Kidney epithelial cell (primary cell): ENCODE data around the gene CRISP1. TPM values are rescaled to one million over a fixed set of nuclear protein-coding genes. Genes with fewer than 3 reads are reported as not detected.
"Not testable (repeated sequence)": the region's sequence is repeated elsewhere in the genome, so short reads cannot be mapped to it uniquely, and the experiment has no call there.

Source experiments
- DNase-seq: peaks from one replicate; pipeline ENCODE4 v3.0.0-alpha.2; 2010; ENCODE audit warnings: low read depth
- H3K27me3 ChIP-seq: 2 replicates; pipeline ENCODE4 v1.6.0; 2011; ENCODE audit warnings: low read length; ENCODE audit not compliant: control insufficient read depth, insufficient read depth
- H3K36me3 ChIP-seq: 2 replicates; pipeline ENCODE4 v1.5.1; 2011; ENCODE audit warnings: low read length; ENCODE audit not compliant: control insufficient read depth, insufficient read depth
- H3K4me3 ChIP-seq: 2 replicates; pipeline ENCODE4 v1.5.1; 2011; ENCODE audit warnings: low read depth, mild to moderate bottlenecking, control low read depth, low read length
- total RNA-seq: library from RNA; depleted of rRNA; stranded (reverse); fragments of >200 nt; gene quantifications from 2 replicates; pipeline ENCODE4 v1.2.3, GENCODE V29; 2015
- TF ChIP-seq, protein P1 (sequence below): IDR thresholded peaks from 2 replicates; pipeline ENCODE4 v1.5.1; 2011; ENCODE audit warnings: mild to moderate bottlenecking, moderate library complexity, low read length, control low read depth, inconsistent platforms; ENCODE audit not compliant: insufficient read depth, poor library complexity, severe bottlenecking

CRISP1 gene
- total RNA-seq, 1 donor from 2014 or later = not detected

DNA sequence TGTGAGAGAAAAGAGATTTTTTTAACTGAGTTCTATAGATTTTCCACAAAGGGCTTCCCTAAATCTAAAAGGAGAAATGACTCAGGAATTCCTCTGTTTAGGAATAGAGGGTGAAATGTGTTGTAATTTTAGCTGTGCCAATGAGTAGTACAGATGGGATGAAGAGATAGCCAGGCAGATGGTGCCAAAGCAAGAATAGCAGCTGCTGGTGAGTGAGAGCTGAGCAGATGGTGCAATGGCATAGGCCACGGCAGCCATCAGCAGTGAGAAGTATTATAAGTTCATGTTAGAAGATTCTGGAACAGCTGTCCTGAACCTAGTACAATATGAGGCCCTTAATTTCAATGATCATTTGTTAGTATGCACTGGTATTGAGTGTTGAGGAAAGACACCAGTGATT, 40.2 kb upstream of the CRISP1 start:
- DNase-seq = no peak
- H3K4me3 ChIP-seq = no peak overlapping the region
- no peaks in the 10 kb centered on the region for H3K27me3 ChIP-seq
- H3K36me3 ChIP-seq = no peaks in the 10 kb centered on the region
- TF ChIP-seq, protein P1, sequence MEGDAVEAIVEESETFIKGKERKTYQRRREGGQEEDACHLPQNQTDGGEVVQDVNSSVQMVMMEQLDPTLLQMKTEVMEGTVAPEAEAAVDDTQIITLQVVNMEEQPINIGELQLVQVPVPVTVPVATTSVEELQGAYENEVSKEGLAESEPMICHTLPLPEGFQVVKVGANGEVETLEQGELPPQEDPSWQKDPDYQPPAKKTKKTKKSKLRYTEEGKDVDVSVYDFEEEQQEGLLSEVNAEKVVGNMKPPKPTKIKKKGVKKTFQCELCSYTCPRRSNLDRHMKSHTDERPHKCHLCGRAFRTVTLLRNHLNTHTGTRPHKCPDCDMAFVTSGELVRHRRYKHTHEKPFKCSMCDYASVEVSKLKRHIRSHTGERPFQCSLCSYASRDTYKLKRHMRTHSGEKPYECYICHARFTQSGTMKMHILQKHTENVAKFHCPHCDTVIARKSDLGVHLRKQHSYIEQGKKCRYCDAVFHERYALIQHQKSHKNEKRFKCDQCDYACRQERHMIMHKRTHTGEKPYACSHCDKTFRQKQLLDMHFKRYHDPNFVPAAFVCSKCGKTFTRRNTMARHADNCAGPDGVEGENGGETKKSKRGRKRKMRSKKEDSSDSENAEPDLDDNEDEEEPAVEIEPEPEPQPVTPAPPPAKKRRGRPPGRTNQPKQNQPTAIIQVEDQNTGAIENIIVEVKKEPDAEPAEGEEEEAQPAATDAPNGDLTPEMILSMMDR = no peak

DNA sequence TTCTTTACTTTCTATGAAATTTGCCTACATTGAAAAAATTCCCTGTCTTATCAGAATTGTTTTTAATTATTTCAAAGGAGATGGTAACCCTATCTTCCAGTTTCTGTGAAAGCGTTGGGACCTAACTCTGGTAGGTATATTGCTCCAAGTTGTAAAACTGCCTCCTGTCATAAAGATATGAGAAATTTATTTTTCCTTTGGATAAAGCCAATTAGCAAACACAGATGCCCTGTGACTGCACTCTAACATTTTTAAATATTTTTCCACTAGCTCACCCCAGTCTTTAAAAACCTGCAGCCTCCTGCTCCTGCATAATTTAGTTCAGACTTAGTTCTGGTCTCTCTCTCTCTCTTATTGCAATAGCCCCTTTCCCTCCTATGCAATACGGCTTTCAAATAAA, 39.0 kb upstream of the CRISP1 start:
- TF ChIP-seq, protein P1 = no peak
- no peak overlapping the region for H3K4me3 ChIP-seq
- no peak for DNase-seq
- no peaks in the 10 kb centered on the region for H3K27me3 ChIP-seq
- no peaks in the 10 kb centered on the region for H3K36me3 ChIP-seq

DNA sequence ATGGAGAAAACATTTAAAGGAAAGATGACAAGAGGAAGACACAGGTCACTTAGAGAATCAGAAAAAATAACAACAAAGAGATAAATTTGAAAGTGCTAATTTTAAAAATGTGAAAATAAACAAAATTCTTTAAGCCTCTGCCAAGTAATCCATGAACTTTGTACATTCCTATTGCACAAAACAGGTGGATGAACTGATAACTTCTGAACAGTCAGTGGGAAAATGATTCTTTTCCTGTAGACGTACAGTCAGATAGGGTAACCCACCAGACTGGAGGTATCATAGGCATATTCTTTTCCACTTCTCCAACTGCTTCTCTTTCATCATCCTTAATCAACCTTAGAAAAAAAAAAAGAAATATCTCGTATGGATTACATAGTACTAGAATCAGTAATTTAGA, 36.5 kb upstream of the CRISP1 start:
- Histone ChIP-seq H3K4me3 (no peak overlapping the region), H3K27me3 (no peaks in the 10 kb centered on the region), H3K36me3 (no peaks in the 10 kb centered on the region)
- no peak for DNase-seq
- TF ChIP-seq, protein P1 = no peak

DNA sequence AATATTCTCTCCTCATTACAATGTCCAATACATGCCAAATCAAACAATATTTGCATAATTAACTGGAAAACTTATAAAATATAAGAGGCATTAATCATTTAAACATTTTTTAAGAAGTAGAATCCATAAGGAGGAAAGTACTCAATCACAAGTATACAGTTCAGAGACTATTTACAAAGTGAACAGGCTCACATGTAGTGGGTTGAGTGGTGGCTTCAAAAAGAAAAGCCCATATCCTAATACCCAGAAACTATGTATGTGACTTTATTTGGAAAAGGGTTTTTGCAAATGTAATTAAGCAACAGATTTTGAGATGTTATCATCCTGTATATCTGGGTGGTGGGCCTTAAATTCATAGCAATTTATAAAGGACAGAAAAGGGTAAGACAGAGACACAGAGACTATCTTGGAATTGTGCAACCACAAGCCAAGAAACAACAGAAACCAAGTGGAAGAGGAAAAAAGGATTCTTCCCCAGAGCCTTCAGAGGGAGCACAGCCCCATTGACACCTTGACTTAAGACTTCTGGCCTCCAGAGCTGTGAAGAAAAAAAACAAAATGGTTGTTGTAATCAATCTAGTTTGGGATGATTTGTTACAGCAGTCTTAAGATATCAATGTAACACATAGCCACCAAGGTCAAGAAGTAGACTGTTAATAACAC, 32.7 kb upstream of the CRISP1 start:
- Histone ChIP-seq H3K4me3 (no peak overlapping the region), H3K27me3 (no peaks in the 10 kb centered on the region), H3K36me3 (no peaks in the 10 kb centered on the region)
- DNase-seq = no peak
- TF ChIP-seq, protein P1 = no peak

DNA sequence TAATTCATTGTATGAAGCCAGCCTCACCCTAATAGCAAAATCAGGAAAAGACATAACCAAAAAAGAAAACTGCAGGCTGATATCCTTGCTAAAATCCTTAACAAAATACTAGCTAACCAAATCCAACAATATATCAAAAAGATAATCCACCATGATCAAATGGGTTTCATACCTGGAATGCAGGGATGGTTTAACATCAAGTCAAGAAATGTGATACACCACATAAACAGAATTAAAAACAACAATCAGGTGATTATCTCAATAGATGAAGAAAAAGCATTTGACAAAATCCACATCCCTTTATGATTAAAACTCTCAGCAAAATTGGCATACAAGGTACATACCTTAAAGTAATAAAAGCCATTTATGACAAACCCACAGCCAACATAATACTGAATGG, 29.2 kb upstream of the CRISP1 start:
- not testable (repeated sequence) for H3K36me3 ChIP-seq, DNase-seq, H3K27me3 ChIP-seq, H3K4me3 ChIP-seq

DNA sequence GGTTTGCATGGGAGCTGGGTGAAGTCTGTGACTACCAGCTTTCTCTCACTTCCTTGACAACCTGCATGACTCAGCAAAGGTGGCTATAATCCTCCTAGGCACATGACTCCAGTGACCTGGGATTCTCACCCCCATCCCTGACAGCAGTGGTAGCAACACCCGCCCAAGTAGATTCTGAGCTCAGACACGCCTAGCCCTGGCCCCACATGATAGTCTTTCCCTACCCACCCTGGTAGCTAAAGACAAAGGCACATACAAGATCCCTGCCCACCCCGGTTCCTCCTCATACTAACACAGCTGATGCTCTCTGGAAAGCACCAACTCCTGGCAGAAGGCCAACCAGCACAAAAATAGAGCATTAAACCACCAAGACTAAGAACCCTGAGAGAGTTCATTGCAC, 25.9 kb upstream of the CRISP1 start:
- Histone ChIP-seq H3K4me3 (no peak overlapping the region), H3K27me3 (no peaks in the 10 kb centered on the region), H3K36me3 (no peaks in the 10 kb centered on the region)
- no peak for DNase-seq
- TF ChIP-seq, protein P1 = no peak
